ENCODE results near the gene SSR4. TPM values are rescaled to one million over a fixed set of nuclear protein-coding genes. Genes with fewer than 3 reads are reported as not detected.

The SSR4 gene
- total and polyA plus RNA-seq, 2 of the 13 experiments (the other 11 are each of a cell fraction or from before 2014, with no cell fraction given), result 214 to 288 TPM

DNA sequence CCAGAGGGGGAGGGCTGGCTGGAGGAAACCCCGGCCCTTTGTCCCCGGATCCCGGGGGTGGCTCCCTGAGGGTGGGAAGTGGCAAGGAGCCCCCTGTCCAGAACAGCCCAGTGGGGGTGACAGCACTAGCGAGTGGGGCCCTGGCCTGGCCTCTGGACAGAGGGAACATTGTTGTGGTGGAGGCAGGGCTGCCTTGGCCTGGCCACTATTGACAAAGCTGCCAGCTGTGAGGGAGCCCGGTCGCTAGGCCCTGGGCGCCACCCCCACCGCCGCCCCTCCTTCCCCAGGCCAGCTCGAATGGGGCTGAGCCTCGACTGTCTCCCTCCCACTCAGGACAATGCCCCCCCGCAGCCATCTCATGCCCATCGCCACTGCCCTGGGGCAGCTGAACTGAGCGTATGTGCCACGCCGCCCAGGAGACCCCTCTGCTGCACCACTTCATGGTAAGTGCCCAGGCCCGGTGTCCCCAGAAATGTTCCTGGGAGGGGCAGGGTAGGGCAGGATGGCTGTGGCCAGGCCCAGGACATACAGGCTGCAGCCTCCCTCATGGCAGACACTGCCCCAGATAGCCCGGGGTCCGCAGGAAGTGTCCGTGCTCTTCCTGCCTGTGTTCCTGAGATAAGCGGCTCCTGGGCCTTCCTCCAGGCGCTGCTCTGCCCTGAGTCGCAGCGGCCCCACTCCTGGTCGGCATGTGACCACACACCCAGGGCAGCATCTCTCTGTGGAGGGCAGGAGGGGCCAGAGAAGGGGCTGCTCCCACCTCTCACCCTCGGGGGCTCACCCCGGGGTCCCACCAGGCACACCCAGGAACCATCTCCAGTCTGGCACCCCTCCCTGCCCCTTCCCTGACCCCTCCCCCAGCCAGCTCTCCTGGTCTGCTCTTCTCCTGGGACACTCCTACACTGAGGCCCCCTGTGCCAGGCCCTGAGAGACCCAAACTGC is 29.1 kb upstream of the SSR4 start (continued):
- TF ChIP-seq UBTF (CRISPR knock-in tag; IDR thresholded peaks at IDR 0.05) (peak; percentile 3; the same call in 1 of the 2 replicates), TAF1 (CRISPR knock-in tag; IDR thresholded peaks at IDR 0.05) (0 out of 2 replicates have a peak, but pooled peaks have one; percentile 6), NCOA5 (CRISPR knock-in tag; IDR thresholded peaks at IDR 0.05) (no peak), PHF20 (CRISPR knock-in tag; IDR thresholded peaks at IDR 0.05) (no peak), ATRX (CRISPR knock-in tag; IDR thresholded peaks at IDR 0.05; ENCODE audit: borderline replicate concordance) (no peak), ZNF563 (CRISPR knock-in tag; IDR thresholded peaks at IDR 0.05) (no peak), ESRRA (CRISPR knock-in tag; IDR thresholded peaks at IDR 0.05; ENCODE audit: low read depth) (no peak), ZNF687 (CRISPR knock-in tag; IDR thresholded peaks at IDR 0.05) (peak; percentile 52), ZNF737 (CRISPR knock-in tag; IDR thresholded peaks at IDR 0.05; ENCODE audit: borderline replicate concordance) (no peak), TFAP4 (IDR thresholded peaks at IDR 0.05; ENCODE audit: borderline replicate concordance, low read depth) (peak; percentile 95), GATAD1 (CRISPR knock-in tag; IDR thresholded peaks at IDR 0.05) (no peak), NRL (CRISPR knock-in tag; IDR thresholded peaks at IDR 0.05; ENCODE audit: borderline replicate concordance) (no peak), ZFY (CRISPR knock-in tag; IDR thresholded peaks at IDR 0.05) (peak; percentile 29; the same call in 1 of the 2 replicates)
- TF ChIP-seq, protein P1, sequence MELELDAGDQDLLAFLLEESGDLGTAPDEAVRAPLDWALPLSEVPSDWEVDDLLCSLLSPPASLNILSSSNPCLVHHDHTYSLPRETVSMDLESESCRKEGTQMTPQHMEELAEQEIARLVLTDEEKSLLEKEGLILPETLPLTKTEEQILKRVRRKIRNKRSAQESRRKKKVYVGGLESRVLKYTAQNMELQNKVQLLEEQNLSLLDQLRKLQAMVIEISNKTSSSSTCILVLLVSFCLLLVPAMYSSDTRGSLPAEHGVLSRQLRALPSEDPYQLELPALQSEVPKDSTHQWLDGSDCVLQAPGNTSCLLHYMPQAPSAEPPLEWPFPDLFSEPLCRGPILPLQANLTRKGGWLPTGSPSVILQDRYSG (CRISPR knock-in tag; IDR thresholded peaks at IDR 0.05), result no peak
- TF ChIP-seq, protein P2, sequence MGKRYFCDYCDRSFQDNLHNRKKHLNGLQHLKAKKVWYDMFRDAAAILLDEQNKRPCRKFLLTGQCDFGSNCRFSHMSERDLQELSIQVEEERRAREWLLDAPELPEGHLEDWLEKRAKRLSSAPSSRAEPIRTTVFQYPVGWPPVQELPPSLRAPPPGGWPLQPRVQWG (CRISPR knock-in tag; IDR thresholded peaks at IDR 0.05; ENCODE audit: borderline replicate concordance, low read depth), result no peak
- TF ChIP-seq, protein P3, sequence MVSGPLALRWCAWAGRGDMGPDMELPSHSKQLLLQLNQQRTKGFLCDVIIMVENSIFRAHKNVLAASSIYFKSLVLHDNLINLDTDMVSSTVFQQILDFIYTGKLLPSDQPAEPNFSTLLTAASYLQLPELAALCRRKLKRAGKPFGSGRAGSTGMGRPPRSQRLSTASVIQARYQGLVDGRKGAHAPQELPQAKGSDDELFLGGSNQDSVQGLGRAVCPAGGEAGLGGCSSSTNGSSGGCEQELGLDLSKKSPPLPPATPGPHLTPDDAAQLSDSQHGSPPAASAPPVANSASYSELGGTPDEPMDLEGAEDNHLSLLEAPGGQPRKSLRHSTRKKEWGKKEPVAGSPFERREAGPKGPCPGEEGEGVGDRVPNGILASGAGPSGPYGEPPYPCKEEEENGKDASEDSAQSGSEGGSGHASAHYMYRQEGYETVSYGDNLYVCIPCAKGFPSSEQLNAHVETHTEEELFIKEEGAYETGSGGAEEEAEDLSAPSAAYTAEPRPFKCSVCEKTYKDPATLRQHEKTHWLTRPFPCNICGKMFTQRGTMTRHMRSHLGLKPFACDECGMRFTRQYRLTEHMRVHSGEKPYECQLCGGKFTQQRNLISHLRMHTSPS (CRISPR knock-in tag; IDR thresholded peaks at IDR 0.05; ENCODE audit: low read depth), result peak; percentile 76; the same call in 1 of the 2 replicates
